A549 treated with ZK216348 at 1 μM for 4 hours (cell line): ENCODE measurements around the gene HFE. TPM values are rescaled to one million over a fixed set of nuclear protein-coding genes. Genes with fewer than 3 reads are reported as not detected.

Source experiments
- total RNA-seq: library from RNA; stranded (reverse); fragments of 200-300 nt; extraction: Qiagen RNA extraction; gene quantifications from 5 replicates; pipeline ENCODE4 v1.2.3, GENCODE V29; 2022; ENCODE audit warnings: low read depth

HFE gene, protein sequence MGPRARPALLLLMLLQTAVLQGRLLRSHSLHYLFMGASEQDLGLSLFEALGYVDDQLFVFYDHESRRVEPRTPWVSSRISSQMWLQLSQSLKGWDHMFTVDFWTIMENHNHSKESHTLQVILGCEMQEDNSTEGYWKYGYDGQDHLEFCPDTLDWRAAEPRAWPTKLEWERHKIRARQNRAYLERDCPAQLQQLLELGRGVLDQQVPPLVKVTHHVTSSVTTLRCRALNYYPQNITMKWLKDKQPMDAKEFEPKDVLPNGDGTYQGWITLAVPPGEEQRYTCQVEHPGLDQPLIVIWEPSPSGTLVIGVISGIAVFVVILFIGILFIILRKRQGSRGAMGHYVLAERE
- total RNA-seq: 8.5 to 13.9 TPM (median 12.4 TPM) in 5 replicates

DNA sequence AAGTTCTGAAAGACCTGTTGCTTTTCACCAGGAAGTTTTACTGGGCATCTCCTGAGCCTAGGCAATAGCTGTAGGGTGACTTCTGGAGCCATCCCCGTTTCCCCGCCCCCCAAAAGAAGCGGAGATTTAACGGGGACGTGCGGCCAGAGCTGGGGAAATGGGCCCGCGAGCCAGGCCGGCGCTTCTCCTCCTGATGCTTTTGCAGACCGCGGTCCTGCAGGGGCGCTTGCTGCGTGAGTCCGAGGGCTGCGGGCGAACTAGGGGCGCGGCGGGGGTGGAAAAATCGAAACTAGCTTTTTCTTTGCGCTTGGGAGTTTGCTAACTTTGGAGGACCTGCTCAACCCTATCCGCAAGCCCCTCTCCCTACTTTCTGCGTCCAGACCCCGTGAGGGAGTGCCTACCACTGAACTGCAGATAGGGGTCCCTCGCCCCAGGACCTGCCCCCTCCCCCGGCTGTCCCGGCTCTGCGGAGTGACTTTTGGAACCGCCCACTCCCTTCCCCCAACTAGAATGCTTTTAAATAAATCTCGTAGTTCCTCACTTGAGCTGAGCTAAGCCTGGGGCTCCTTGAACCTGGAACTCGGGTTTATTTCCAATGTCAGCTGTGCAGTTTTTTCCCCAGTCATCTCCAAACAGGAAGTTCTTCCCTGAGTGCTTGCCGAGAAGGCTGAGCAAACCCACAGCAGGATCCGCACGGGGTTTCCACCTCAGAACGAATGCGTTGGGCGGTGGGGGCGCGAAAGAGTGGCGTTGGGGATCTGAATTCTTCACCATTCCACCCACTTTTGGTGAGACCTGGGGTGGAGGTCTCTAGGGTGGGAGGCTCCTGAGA, at the start of gene HFE:
Gene HFE, plus strand, starts transcription at position 146 of the 832 bp plus-strand sequence. Its CDS starts 12 bp downstream, at position 158.

Other genes with a start within 250 kb of the HFE start
- 0.87 to 2.0 TPM (median 1.1 TPM) in 5 replicates for gene SLC17A3, start 213.2 kb upstream of the HFE start, total RNA-seq
- gene SLC17A2, start 156.7 kb upstream of the HFE start, total RNA-seq: not detected in 5 replicates
- gene TRIM38, start 124.6 kb upstream of the HFE start, total RNA-seq: 1.5 to 2.1 TPM (median 1.7 TPM) in 5 replicates